Frontal cortex (tissue), 4 donors: ENCODE results near the gene KANK3. TPM values are rescaled to one million over a fixed set of nuclear protein-coding genes. Genes with fewer than 3 reads are reported as not detected.
"Not testable (repeated sequence)": the region's sequence is repeated elsewhere in the genome, so short reads cannot be mapped to it uniquely, and the experiment has no call there.

Experiments
- DNase-seq, 2 donors: peaks; one replicate each; pipeline ENCODE4 v3.0.0; 2012; ENCODE audit warnings: low spot score in 2 of 2
- FAIRE-seq: peaks from 2 replicates; lab custom pipeline; 2012; peaks lifted over from hg19 to GRCh38; lab: Jason Lieb, UNC
- total RNA-seq: library from RNA; depleted of rRNA; stranded (reverse); fragments of >200 nt; gene quantifications from one replicate; pipeline ENCODE4 v1.2.3, GENCODE V29; 2014
- donor health status: control.
- donor health status: control.
- donor health status: control.

Gene KANK3
- total RNA-seq, 1 donor from 2014 or later: 2.4 TPM

DNA sequence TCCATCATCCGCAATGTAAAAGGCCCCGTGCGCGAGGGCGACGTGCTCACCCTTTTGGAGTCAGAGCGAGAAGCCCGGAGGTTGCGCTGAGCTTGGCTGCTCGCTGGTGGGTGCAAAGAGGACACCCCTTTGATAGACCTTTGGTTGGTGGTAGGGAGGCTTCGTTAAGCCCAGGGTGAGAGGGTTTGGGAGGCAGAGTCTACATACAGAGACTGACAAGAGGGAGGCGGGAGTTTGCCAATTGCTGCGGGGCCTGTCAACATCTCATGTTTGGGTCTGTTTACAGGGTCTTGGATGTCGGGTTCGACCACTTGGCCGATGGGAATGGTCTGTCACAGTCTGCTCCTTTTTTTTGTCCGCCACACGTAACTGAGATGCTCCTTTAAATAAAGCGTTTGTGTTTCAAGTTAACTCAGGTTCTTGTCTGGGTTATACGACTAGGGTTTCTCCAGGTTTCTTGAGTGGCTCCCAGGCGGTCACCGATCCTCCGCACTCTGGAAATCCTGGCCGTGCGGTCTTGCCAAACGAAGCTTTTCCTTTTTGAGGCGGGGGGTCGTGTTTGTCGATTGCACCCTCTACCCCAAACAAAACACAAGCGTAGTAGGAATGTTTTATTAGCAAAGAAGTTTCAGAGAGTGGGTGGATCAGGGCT is 20.9 kb downstream of the KANK3 start:
- FAIRE-seq (no peak), DNase-seq (no peak)

DNA sequence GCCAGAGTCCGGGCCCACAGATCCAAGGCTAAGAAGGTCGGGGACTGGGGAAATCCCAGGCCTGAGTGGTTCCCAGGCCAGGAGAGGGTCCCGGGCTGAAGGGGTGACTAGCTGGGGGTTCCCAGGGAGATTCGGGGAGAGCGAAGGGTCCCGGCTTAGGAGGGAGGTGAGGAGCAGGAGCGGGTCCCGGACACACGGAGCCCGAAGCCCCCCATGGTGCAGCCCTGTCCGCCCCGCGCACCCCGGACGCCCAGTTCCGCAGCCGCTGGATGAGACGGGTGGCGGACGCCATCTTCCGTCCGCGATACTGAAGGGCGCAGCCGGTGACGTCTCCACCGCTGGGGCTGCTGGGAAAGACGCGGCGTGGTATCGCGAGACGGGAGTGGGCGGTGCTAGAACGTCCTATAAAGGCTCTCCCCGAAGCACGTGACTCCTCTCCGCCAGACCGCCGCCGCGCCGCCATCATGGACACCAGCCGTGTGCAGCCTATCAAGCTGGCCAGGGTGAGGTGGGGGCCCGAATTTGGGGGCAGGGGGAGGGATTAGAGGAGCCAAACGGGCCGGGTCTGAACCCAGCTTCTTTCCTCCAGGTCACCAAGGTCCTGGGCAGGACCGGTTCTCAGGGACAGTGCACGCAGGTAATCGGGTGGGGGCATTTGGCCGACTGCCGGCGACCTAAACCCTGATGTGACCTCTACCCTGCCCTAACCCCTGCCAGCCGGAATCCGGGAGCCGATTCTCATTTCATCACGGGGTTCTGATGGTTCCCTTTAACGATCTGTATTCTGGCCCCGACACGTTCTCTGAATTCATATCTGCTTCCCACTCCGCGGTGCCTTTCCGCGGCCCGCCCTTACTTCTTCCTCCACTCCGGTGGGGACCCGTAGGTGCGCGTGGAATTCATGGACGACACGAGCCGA is 21.7 kb downstream of the KANK3 start, which contains the start of the genes NDUFA7 and RPS28:
Gene NDUFA7 (minus strand): TSS at position 309 of the 919 bp plus-strand sequence. CDS start 17 bp downstream, at position 292.
Gene RPS28 (plus strand): TSS at position 430 of the 919 bp plus-strand sequence. CDS start 35 bp downstream, at position 465.
- DNase-seq (peak; percentile 94 to 98), FAIRE-seq (no peak)

DNA sequence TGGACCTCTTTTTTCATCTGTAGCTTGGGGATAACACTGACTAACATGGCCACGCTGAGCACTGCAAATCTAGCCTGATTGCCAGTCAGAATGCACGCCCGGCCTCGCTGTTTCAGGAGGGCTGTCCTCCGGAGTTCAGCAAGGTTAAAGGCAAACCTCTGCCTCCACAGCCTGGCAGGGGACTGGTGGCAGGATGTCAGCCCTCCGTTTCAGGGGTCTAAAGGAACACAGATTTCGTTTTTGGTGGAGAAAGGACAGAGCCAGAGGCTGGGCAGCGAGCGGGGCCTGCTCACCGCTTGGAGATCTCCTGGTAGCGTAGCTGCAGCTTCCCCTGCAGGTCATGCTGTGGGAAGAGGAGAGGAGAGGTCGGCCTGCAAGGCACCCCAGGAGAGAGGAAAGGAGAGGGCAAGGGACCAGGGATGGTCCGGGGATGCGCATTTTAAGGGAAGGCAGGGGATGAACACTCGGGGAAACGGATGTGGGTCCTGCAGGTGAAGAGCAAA is 22.4 kb downstream of the KANK3 start:
- DNase-seq (no peak), FAIRE-seq (no peak)

DNA sequence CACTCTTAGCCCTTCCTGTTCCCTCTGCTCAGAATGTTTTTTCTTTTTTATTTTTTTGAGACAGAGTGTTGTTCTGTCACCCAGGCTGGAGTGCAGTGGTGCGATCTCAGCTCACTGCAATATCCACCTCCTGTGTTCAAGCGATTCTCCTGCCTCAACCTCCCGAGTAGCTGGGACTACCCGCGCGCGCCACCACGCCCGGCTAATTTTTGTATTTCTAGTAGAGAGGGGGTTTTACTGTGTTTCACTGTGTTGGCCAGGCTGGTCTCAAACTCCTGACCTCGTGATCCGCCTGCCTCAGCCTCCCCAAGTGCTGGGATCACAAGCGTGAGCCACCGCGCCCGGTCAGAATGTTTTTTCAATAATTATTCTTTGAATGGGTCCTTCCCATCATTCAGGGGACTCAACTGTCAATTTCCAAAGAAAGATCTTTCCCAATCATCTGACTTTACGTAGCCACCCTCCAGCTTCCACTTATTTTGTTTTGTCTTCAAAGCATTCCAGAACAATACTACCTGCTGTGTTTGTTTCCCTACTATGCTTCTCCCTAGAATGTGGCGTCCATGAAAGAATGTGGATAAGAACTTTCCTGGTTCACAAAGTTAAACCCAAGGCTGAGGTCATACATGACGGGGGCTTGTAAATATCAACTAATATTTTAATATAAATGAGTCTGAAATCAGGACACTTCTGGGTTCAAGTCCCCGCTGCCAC is 23.1 kb downstream of the KANK3 start:
- FAIRE-seq: no peak
- no peak for DNase-seq

DNA sequence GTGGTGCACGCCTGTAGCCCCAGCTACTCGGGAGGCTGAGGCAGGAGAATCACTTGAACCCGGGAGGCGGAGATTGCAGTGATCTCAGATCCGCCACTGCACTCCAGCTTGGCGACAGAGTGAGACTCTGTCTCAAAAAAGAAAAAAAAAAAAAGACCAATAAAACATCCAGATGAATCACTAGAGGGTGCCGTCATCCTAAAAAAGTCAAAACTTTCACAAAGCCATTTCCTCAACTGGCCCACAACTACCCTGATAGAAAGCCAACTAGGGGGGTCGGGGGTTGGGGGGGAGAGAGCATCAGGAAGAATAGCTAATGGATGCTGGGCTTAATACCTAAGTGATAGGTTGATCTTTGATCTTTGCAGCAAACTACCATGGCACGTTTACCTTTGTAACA is 24.2 kb downstream of the KANK3 start:
- not testable (repeated sequence) for DNase-seq, FAIRE-seq

DNA sequence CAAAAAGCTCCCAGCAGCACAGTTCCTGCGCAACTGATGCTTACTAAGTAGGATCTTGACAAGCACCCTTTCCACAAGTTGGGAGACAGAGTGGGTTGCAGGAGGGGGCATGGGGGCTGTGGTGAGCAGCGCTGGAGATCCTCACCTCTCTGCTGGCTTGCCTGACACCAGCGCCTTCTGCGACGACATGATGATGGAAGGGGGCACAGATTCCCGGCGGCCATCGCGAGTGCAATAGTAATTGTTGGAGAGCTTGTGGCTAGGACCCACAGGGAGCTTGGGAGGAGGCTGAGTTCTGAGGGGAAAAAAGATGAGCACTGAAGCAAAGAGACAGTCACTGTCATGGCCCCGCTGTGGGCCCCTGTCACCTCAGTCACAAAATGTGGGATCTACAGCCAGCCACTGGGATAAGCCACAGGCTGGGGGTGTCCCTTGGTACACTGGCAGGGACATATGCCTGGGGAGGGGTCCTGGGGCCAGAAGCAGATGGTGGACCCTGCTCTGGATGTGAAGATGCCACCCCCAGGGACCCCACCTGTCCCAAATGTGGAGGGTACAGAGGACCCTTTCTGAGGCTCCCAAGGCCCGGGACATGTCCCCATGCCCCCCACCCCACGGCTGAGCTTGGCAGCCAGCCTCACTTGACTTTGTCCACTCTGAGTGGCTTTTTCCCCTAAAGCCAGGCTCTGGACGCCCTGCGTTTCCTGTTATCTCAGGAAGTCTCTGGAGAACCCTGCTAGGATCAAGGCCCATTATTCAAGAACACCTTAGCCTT is 26.5 kb downstream of the KANK3 start:
- no peak for DNase-seq
- FAIRE-seq: no peak

DNA sequence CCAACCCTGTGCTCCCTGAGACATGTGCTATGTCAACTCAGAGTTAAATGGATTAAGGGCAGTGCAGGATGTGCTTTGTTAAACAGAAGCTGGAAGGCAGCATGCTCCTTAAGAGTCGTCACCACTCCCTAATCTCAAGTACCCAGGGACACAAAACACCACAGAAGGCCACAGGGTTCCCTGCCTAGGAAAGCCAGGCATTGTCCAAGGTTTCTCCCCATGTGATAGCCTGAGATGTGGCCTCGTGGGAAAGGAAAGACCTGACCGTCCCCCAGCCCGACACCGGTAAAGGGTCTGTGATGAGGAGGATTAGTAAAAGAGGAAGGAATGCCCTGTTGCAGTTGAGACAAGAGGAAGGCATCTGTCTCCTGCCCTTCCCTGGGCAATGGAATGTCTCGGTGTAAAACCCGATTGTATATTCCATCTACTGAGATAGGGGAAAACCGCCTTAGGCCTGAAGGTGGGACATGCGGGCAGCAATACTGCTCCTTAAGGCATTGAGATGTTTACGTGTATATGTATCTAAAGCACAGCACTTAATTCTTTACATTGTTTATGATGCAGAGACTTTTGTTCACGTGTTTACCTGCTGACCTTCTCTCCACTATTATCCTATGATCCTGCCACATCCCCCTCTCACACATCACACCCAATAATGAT is 28.0 kb downstream of the KANK3 start:
- FAIRE-seq, DNase-seq: not testable (repeated sequence)

DNA sequence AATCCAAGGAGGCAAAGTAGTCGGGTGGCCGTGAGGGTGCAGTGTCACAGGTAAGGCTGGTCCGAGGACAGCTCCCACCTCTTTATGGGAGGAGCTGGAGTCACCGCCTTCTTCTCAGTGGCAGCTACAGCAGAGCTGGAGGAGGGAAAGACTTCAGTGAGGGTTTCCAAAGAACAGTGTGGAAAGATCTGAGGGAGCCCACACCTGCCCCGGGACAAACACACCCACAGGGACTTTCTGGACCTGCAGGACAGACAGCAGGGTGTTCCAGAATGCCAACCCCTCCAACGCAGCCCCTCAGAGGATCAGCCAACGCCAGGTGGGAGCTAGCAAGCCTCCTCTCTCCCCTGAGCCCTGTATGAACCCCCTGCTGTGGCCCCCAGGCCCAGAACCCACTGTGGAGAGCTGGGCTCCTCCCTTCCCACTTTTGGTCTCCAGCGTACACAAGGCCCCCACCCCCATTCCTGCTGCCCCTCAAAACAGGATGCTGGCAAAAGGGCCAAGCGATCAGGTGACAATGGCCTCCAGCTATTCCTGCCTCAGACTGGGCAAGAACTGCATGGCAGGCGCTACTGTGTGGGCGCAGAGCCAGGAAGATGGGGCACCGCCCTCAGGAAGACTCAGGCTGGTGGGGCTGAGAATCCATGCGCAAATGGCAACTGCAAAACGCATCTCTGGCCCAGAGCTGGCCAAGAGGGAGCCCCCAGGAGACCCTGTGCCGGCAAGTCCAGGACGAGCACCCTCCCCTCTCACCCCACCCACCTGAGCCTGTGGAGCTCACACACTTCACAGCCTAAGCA is 31.4 kb downstream of the KANK3 start:
- DNase-seq: no peak
- no peak for FAIRE-seq

DNA sequence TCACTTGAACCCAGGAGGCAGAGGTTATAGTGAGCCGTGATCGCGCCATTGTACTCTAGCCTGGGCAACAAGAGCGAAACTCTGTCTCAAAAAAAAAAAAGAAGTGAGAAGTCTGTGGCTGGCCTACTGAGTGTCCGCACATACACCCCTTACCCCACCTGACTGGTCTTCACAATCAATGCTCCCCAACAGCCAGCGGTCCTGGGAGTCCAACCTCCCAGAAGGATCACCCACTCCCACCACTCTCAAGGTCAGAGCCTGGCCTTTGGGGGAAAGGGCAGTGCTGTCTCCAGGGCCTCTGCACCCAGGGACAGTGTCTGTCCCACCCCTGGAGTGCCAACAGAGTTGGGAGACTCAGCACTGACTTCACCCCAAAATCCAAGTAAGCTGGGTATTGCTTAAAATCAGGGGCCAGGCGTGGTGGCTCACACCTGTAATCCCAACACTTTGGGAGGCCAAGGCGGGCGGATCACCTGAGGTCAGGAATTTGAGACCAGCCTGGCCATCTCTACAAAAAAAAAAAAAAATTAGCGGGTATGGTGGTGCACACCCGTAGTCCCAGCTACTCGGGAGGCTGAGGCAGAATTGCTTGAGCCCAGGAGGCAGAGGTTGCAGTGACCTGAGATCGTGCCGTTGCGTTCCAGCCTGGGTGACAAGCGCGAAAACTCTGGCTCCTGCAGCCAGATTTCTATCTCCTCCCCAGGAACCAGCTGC is 32.6 kb downstream of the KANK3 start:
- no peak for DNase-seq
- no peak for FAIRE-seq

DNA sequence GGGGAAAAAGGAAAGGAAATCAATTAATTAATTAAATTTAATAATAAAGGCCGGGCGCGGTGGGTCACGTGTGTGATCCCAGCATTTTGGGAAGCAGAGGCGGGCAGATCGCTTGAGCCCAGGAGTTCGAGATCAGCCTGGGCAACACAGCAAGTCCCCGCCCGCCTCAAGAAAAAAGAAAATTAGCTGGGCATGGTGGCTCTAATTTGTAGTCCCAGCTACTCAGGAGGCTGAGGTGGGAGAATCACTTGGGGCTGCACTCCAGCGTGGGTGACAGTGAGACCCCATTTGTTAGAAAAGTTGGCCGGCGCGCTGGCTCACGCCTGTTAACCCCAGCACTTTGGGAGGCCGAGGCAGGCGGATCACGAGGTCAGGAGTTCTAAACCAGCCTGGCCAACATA is 34.2 kb downstream of the KANK3 start:
- FAIRE-seq: no peak
- DNase-seq: no peak

DNA sequence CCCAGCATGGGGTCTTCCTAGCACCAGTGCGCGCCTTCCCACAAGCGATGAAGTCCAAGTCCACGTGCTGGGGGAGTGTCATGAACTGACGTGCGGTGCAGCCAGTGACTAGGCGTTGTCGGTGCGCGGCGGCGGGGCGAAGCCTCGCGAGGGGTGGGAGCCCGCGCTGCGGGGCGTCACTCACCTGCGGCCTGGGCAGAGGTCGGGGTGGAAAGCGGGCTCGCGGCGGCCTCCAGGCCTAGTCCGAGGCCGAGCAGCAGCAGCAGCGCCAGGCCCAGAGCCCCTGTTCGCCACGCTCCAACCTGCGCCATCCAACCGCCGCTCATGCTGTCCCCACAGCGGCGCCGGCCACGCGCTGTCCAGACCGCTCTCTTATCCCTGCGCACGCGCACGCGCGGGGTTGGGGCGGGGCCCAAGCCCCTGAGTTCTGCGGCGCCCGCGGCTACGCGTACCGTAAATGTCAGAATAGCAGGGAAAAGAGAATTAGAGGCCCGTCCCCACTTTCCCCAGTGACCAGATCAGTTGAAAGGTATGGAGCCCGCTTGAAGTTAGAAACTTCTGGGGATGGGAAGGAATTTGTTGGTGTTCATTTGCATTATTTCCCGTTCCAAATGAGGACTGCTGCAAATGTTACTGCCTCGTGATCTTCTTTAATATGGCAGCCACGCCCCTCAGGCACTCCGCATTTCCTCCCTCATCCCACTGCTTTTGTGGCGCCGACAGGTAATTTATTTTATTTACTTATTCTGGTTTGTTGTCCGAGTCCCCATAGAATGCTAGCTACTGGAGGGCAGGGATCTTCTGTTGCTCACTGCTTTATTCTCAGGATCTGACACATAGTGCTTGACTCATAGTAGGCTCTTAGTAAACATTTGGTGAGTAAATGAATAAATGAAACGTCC is 34.8 kb downstream of the KANK3 start, which contains the start of gene CD320:
Gene CD320 (minus strand): TSS at position 394 of the 902 bp plus-strand sequence. CDS start 68 bp downstream, at position 326.
- FAIRE-seq: no peak
- DNase-seq: peak; percentile 94 to 96

DNA sequence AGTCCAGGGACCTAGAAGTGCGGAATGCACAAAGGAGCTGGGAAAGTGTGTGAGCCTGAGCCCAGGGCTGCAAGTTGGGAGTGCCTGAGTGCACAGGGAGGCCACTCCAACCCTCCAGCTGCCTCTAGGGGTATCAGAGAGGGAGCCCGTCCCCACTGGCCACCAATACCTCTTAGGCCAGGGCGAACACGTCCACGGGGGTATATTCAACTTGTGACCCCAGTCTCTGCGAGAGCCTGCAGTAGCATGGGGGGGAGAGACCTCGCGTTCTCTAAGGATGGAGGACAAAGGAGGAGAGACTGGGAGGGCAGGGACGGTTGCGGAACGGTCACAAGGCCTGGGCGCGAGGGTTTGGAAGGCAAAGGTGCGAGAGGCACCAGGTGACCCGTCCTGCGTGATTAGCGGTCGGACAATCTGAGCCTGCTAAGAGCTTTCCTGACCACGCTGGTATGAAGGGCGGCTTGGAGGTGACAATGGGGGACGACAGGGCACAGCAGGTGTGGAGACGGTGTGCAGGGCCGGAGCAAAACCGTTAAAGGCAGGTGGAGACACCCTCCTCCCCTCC is 35.6 kb downstream of the KANK3 start:
- FAIRE-seq (no peak), DNase-seq (no peak)

DNA sequence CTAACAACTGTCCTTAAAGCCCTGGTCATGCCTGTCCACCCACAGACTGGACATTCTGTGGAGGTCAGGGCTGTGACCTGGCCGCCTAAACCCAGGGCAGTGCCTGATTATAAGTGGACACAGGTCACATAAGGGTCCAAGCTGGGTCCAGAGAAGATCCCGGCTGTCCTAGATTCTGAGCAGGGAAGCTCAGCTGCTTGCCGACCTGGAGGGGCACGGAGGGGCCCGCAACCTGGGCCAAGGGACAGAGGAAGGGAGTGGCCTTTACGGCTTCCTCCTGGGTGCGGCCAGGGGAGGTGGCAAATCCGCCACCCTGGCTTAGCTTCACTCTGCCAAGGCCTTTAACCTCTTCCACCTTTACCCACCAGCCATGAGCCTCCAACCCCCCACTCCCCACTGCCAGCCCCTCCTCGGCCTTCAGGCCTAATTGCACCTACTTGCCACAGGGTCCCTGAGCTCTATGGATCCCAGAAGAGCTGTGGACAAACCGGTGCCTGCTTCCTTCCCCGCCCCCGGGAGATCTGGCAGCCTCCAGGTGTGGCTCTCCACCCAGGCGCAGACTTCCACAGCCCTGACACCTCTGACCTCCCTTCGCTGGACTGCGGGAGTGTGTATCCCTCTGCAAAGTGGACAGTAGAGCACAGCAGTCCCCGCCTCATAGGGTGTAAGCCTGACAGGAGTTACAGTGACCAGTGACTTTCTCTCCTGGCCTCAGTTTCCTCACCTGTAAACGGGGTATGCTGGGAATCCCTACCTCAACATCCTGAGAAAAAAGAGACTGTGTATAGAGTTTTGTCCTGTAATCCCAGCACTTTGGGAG is 36.6 kb downstream of the KANK3 start:
- DNase-seq (no peak), FAIRE-seq (no peak)

DNA sequence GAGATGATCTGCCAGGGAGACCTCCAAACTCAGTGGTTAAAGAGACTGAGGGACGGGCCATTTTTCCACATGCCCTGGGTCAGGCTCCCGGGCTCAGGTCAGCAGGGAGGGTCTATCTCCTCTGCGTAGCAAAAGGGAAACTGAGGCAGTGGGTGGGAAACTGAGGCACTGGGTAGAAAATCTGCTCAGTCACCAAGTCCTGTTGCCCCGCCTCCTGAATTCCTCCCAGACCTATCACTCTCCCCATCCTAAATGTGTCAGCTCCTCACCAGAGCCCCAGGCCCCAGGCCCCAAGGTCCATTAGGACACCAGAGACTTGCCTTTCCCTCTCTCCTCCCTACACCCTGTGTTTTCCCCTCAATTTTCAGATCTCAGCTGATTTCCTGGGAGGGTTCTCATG is 37.3 kb downstream of the KANK3 start:
- no peak for FAIRE-seq
- DNase-seq: no peak
